IMR-90 (cell line): ENCODE measurements around the gene NCOR1. TPM values are rescaled to one million over a fixed set of nuclear protein-coding genes. Genes with fewer than 3 reads are reported as not detected.

Source experiments
- ATAC-seq: fragments of 200-7000 bp; cut with Tn5 transposase; 2 replicates; pipeline ENCODE4 v1.9.1; 2020; ENCODE audit warnings: low read depth, mild to moderate bottlenecking, moderate library complexity
- BruUV-seq: library from RNA; stranded (reverse); fragments of 400-500 nt; replicated peaks from 2 replicates; lab custom pipeline; 2021; lab: Mats Ljungman, UMichigan
- CTCF ChIA-PET: fragments of 300-600 bp; formaldehyde crosslinking; extraction: SDS; loops from one replicate; lab custom pipeline; 2021; ENCODE audit warnings: antibody characterized with exemption; lab: Yijun Ruan, JAX
- POLR2A ChIA-PET: fragments of 300-600 bp; sonication (Branson Sonifier 250); formaldehyde crosslinking; loops from one replicate; lab custom pipeline; 2022; ENCODE audit warnings: antibody characterized with exemption; ENCODE audit not compliant: unreplicated experiment; lab: Charles Lee
- DNase-seq: peaks from one replicate; pipeline ENCODE4 v3.0.0; 2013
- H2AFZ ChIP-seq: replicated peaks from 2 replicates; pipeline ENCODE3; 2013; ENCODE audit warnings: low read length, mild to moderate bottlenecking; ENCODE audit not compliant: poor library complexity
- H2AK5ac ChIP-seq: 2 replicates; pipeline ENCODE4 v1.6.1; 2013; ENCODE audit warnings: low read depth, low read length, inconsistent platforms
- H2AK9ac ChIP-seq: replicated peaks from 2 replicates; pipeline ENCODE3; 2013; ENCODE audit warnings: mild to moderate bottlenecking, low read depth, low read length, moderate library complexity; ENCODE audit not compliant: poor library complexity
- H2BK120ac ChIP-seq: 2 replicates; pipeline ENCODE4 v1.6.1; 2013; ENCODE audit warnings: low read depth, low read length, inconsistent platforms
- H2BK15ac ChIP-seq: 3 replicates; pipeline ENCODE4 v1.6.1; 2013; ENCODE audit warnings: low read depth, low read length, inconsistent platforms
- H2BK20ac ChIP-seq: 2 replicates; pipeline ENCODE4 v1.6.1; 2013; ENCODE audit warnings: low read depth, mild to moderate bottlenecking, inconsistent platforms, low read length, moderate library complexity
- H2BK5ac ChIP-seq: 2 replicates; pipeline ENCODE4 v1.6.1; 2013; ENCODE audit warnings: mild to moderate bottlenecking, low read depth, low read length, inconsistent platforms; ENCODE audit not compliant: poor library complexity, severe bottlenecking
- H3K14ac ChIP-seq: replicated peaks from 2 replicates; pipeline ENCODE4 v1.6.1; 2013; ENCODE audit warnings: low read depth, low read length, inconsistent platforms
- H3K18ac ChIP-seq: 2 replicates; pipeline ENCODE4 v1.6.1; 2013; ENCODE audit warnings: low read depth, low read length, control low read depth
- H3K23ac ChIP-seq: 2 replicates; pipeline ENCODE4 v1.6.1; 2013; ENCODE audit warnings: low read depth, low read length, inconsistent platforms
- H3K27ac ChIP-seq: 2 replicates; pipeline ENCODE4 v1.5.1; 2013; ENCODE audit warnings: mild to moderate bottlenecking, control low read depth, low read length; ENCODE audit not compliant: insufficient read depth
- H3K27me3 ChIP-seq: 2 replicates; pipeline ENCODE4 v1.6.1; 2013; ENCODE audit warnings: low read length; ENCODE audit not compliant: control insufficient read depth, insufficient read depth
- H3K36me3 ChIP-seq: 2 replicates; pipeline ENCODE4 v1.6.1; 2013; ENCODE audit warnings: low read length, mixed read lengths; ENCODE audit not compliant: control insufficient read depth, insufficient read depth
- H3K4ac ChIP-seq: 2 replicates; pipeline ENCODE4 v1.6.1; 2013; ENCODE audit warnings: low read depth, low read length, inconsistent platforms
- H3K4me1 ChIP-seq: 2 replicates; pipeline ENCODE4 v1.6.1; 2013; ENCODE audit warnings: low read length, mixed read lengths; ENCODE audit not compliant: control insufficient read depth, insufficient read depth
- H3K4me2 ChIP-seq: 2 replicates; pipeline ENCODE4 v1.6.1; 2013; ENCODE audit warnings: low read depth, mild to moderate bottlenecking, control low read depth, low read length, moderate library complexity
- H3K4me3 ChIP-seq: 2 replicates; pipeline ENCODE4 v1.5.1; 2013; ENCODE audit warnings: low read depth, mild to moderate bottlenecking, control low read depth, low read length, moderate library complexity; ENCODE audit not compliant: insufficient read depth
- H3K56ac ChIP-seq: 2 replicates; pipeline ENCODE4 v1.6.1; 2013; ENCODE audit warnings: low read length, inconsistent platforms; ENCODE audit not compliant: insufficient read depth; ENCODE audit errors: extremely low read depth
- H3K79me1 ChIP-seq, 2 experiments: 2 replicates each; pipeline ENCODE4 v1.6.1; 2013; ENCODE audit warnings: low read length in 2 of 2, inconsistent platforms in 1 of 2, low read depth in 1 of 2
- H3K9ac ChIP-seq: 2 replicates; pipeline ENCODE4 v1.6.1; 2013; ENCODE audit warnings: low read depth, low read length, control low read depth
- H3K9me1 ChIP-seq: 2 replicates; pipeline ENCODE4 v1.6.1; 2013; ENCODE audit warnings: low read length, inconsistent platforms; ENCODE audit not compliant: insufficient read depth
- H3K9me3 ChIP-seq: 2 replicates; pipeline ENCODE4 v1.6.1; 2013; ENCODE audit warnings: low read length; ENCODE audit not compliant: control insufficient read depth, insufficient read depth
- H4K20me1 ChIP-seq: 2 replicates; pipeline ENCODE4 v1.6.1; 2013; ENCODE audit warnings: low read length, inconsistent platforms; ENCODE audit not compliant: insufficient read depth
- H4K5ac ChIP-seq: 2 replicates; pipeline ENCODE4 v1.6.1; 2013; ENCODE audit warnings: mild to moderate bottlenecking, low read depth, low read length, control low read depth
- H4K8ac ChIP-seq, 2 experiments: 2 replicates each; pipeline ENCODE4 v1.6.1; 2013; ENCODE audit warnings: low read depth in 2 of 2, low read length in 2 of 2, control low read depth in 1 of 2, inconsistent platforms in 1 of 2
- H4K91ac ChIP-seq: 2 replicates; pipeline ENCODE4 v1.6.1; 2013; ENCODE audit warnings: low read depth, low read length, inconsistent platforms; ENCODE audit not compliant: insufficient read depth
- BHLHE40 ChIP-seq: fragments of 150-350 bp; IDR thresholded peaks from 2 replicates; pipeline ENCODE4 v1.6.1; 2016; ENCODE audit warnings: mild to moderate bottlenecking, low read depth, low read length
- CEBPB ChIP-seq: IDR thresholded peaks from 2 replicates; pipeline ENCODE4 v1.6.1; 2012; ENCODE audit warnings: low read depth, low read length, improper control_type of control experiment
- CHD1 ChIP-seq: IDR thresholded peaks from 2 replicates; pipeline ENCODE4 v1.6.1; 2012; ENCODE audit warnings: low read depth, low read length, improper control_type of control experiment
- ELK1 ChIP-seq: fragments of 150-350 bp; IDR thresholded peaks from 2 replicates; pipeline ENCODE4 v1.6.1; 2016; ENCODE audit warnings: low read depth, mild to moderate bottlenecking, low read length, moderate library complexity, borderline replicate concordance
- FOS ChIP-seq: fragments of 150-350 bp; IDR thresholded peaks from 2 replicates; pipeline ENCODE4 v1.6.1; 2016; ENCODE audit warnings: low read depth, low read length
- MAFK ChIP-seq: IDR thresholded peaks from 2 replicates; pipeline ENCODE4 v1.6.1; 2012; ENCODE audit warnings: low read depth, low read length, improper control_type of control experiment
- MAZ ChIP-seq: IDR thresholded peaks from 2 replicates; pipeline ENCODE4 v1.6.1; 2012; ENCODE audit warnings: low read depth, mild to moderate bottlenecking, low read length, improper control_type of control experiment, moderate library complexity, borderline replicate concordance
- MXI1 ChIP-seq: IDR thresholded peaks from 2 replicates; pipeline ENCODE4 v1.6.1; 2012; ENCODE audit warnings: low read depth, mild to moderate bottlenecking, low read length, moderate library complexity, borderline replicate concordance
- NFE2L2 ChIP-seq: fragments of 150-350 bp; IDR thresholded peaks from 2 replicates; pipeline ENCODE4 v1.6.1; 2016; ENCODE audit warnings: low read depth, mild to moderate bottlenecking, low read length
- POLR2A ChIP-seq: IDR thresholded peaks from 2 replicates; pipeline ENCODE4 v1.6.1; 2012; ENCODE audit warnings: mild to moderate bottlenecking, low read depth, low read length
- RAD21 ChIP-seq: IDR thresholded peaks from 2 replicates; pipeline ENCODE4 v1.6.1; 2012; ENCODE audit warnings: low read length, improper control_type of control experiment
- RFX5 ChIP-seq: IDR thresholded peaks from 2 replicates; pipeline ENCODE4 v1.8.0; 2012; ENCODE audit warnings: low read depth, mild to moderate bottlenecking, low read length, moderate library complexity
- SMC3 ChIP-seq: fragments of 150-350 bp; IDR thresholded peaks from 2 replicates; pipeline ENCODE4 v1.6.1; 2016; ENCODE audit warnings: low read depth, mild to moderate bottlenecking, antibody characterized with exemption, low read length, moderate library complexity
- USF2 ChIP-seq: fragments of 150-350 bp; IDR thresholded peaks from 2 replicates; pipeline ENCODE4 v1.6.1; 2017; ENCODE audit warnings: mild to moderate bottlenecking, antibody characterized with exemption, low read length, low read depth
- WGBS, 2 experiments: methylation state at CpG; one replicate each; pipeline versions ENCODE4 v1.1.5 to v1.1.7; 2013; ENCODE audit warnings: missing lambda C conversion rate in 2 of 2; ENCODE audit not compliant: insufficient read length in 1 of 2; ENCODE audit errors: extremely low coverage in 2 of 2; 5-methylcytosine and 5-hydroxymethylcytosine counted together
- dilution Hi-C: fragments of 300-500 bp; cut with HindIII; formaldehyde crosslinking; loops from one replicate; pipeline ENCODE4 v1.14.3; 2018; ENCODE audit warnings: low sequenced_read_pairs; ENCODE audit not compliant: unreplicated experiment
- in situ Hi-C: fragments of 300-500 bp; cut with MboI; formaldehyde crosslinking; loops from 3 replicates; pipeline ENCODE4 v1.14.3; 2019; ENCODE audit warnings: low sequenced_read_pairs, inconsistent platforms, mixed read lengths
- intact Hi-C: fragments of 100-400 bp; cut with micrococcal nuclease; formaldehyde crosslinking; loops from 2 replicates; pipeline ENCODE4 v1.10.0; 2022
- polyA plus RNA-seq, 3 experiments: library from polyadenylated mRNA; depleted of rRNA; stranded (reverse); fragments of >200 nt; gene quantifications; 2 replicates each; pipeline ENCODE4 v1.2.3, GENCODE V29; 2012; ENCODE audit warnings: low replicate concordance in 1 of 3
- total RNA-seq: library from RNA; depleted of rRNA; stranded (reverse); fragments of >200 nt; gene quantifications from 2 replicates; pipeline ENCODE4 v1.2.3, GENCODE V29; 2012

Gene NCOR1
- total and polyA plus RNA-seq, 2 of the 4 experiments (the other 2 are of a cell fraction): 54.5 to 80.3 TPM

GRCh38 chr17:16066125-16066524 lies 149.2 kb downstream of the NCOR1 start:
- Histone ChIP-seq H3K23ac (no peak overlapping the region), H3K4me1 (peaks cover 4% of the 10 kb centered on the region; the same call in 1 of the 2 replicates), H2BK15ac (no peak overlapping the region), H3K27me3 (no peaks in the 10 kb centered on the region), H3K4ac (no peak overlapping the region), H2BK120ac (no peak overlapping the region), H4K91ac (no peak overlapping the region), H2BK20ac (no peak overlapping the region), H2AK9ac (no peak overlapping the region), H2BK5ac (no peak overlapping the region), H3K9ac (no peak overlapping the region), H3K79me1 (peaks cover 15 to 40% of the 10 kb centered on the region in 2 experiments), H3K4me3 (no peak overlapping the region), H4K8ac (no peak overlapping the region), H3K27ac (no peak overlapping the region), H3K9me1 (peaks cover 9% of the 10 kb centered on the region; the same call in 1 of the 2 replicates), H2AK5ac (no peak overlapping the region), H3K4me2 (no peak overlapping the region), H3K9me3 (no peaks in the 10 kb centered on the region), H4K5ac (no peak overlapping the region), H3K56ac (no peak overlapping the region), H4K20me1 (no peaks in the 10 kb centered on the region; the same call in 1 of the 2 replicates), H3K14ac (no peak overlapping the region), H3K18ac (no peak overlapping the region), H3K36me3 (peaks cover 55% of the 10 kb centered on the region), H2AFZ (no peak overlapping the region)
- no CpG with 5 or more reads among the region's 4 CpGs for WGBS, 2 experiments
- in situ Hi-C loops: no loop called here
- BruUV-seq: no TSS peak
- ChIA-PET POLR2A (interaction anchor here (0.5 kb wide), 1 partner anchor 51 kb away, joined by 4 read pairs; no protein-coding TSS in a partner anchor), CTCF (no interaction called here)
- ATAC-seq (no peak), DNase-seq (no peak)
- intact Hi-C loops: no loop called here
- TF ChIP-seq BHLHE40 (no peak), NFE2L2 (no peak), RFX5 (no peak), ELK1 (no peak), MAZ (no peak), FOS (no peak), MXI1 (no peak), POLR2A (no peak), RAD21 (no peak), MAFK (no peak), SMC3 (no peak), CEBPB (no peak), CHD1 (no peak), USF2 (no peak)
- dilution Hi-C loops: no loop called here
